HG02678 (cell line): Measurements from ENCODE around the gene USP12.

Source experiments
- ATAC-seq: cut with Tn5 transposase; IDR thresholded peaks from one replicate; pipeline ENCODE4 v1.9.1; 2021; ENCODE audit warnings: mild to moderate bottlenecking, moderate library complexity; ENCODE audit not compliant: unreplicated experiment

The USP12 gene

DNA sequence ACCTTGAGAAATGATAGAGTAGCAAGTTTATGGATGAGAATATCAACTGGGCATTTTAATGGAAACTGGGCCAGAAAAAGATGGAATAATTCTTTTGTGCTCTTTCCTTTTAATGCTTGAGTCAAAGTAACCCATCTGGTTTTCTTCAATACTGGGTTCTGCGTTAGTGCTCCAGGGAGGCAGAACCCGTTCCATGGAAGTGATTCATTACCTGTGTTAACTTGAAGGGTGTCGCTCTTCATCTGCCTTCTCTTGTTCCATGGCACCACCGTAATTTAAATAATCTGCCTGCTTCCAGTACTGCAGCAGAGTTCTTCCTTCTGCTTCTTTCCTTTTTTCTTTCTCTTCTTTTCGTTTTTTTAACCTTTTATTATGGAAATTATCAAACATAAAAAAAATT lies 14.7 kb upstream of the USP12 start:
- ATAC-seq = no peak

DNA sequence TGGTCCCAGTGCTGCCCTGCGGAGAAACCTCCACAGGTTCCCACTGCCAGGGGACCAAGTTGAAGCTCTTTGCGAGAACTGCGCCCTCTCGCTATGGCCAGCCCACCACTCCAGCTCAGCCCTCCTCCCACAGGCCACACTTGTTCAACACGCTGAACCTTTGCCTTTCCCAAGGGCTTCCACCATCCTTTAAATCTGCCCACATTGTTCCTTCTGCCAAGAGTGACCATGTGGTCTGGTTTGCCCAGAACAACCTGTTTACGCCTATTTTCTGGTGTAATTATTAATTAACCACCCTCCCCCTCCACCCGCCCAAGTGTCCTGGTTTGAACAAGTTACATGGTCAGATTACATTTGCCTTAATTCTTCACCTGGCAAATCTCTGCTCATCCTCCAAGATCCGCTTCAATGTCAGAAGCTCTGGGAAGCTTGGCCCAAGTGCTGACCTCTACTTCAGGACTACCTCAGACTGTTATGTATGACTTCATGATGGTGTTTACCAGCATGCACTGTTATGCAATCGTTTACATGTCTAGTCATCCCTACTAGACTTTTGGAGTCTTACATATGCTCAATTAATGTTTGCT lies 12.0 kb upstream of the USP12 start:
- no peak for ATAC-seq

DNA sequence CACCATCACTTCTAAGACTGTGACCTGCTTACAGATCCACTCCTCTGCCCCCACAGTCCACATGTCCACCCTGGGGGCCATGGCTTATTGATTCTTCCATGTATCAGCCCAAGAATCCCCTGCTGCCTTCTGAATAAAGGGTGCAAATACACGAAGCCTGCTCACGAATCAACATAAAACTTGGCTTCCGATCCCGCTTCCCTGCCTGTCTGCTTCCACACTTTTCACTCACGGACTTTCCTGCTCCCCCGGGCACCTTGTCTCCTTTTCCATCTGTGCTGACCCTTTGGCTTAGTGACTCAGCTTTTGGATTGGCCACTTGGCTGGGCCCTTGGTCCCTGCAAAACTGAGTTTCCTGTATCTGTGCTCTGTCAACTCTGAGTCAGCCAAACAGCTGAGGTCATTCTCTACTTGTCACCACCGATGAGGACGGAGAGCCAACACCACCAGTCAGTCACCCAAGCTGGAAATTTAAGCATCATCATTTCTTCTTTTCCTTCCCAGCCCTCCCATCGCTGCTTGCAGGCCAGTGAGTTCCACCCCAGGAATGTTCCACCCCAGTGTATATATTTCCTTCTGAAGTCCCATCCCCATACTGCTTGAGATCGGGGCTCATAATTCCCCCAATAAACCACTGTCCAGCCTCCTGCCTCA lies 11.4 kb upstream of the USP12 start:
- ATAC-seq = no peak

DNA sequence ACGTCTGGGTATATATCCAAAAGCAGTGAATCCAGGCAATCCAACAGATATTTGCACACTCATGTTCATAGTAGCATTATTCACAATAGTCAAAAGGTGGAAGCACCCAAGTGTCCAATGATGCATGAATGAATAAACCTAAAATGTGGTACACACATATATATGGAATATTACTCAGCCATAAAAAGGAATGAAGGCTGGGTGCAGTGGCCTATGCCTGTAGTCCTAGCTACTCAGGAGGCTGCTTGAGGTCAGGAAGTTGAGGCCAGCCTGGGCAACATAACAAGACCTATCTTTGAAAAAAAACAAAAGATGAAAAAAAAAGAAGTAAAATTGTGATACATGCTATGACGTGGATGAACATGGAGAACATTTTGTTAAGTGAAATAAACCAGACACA lies 10.4 kb upstream of the USP12 start:
- no peak for ATAC-seq

DNA sequence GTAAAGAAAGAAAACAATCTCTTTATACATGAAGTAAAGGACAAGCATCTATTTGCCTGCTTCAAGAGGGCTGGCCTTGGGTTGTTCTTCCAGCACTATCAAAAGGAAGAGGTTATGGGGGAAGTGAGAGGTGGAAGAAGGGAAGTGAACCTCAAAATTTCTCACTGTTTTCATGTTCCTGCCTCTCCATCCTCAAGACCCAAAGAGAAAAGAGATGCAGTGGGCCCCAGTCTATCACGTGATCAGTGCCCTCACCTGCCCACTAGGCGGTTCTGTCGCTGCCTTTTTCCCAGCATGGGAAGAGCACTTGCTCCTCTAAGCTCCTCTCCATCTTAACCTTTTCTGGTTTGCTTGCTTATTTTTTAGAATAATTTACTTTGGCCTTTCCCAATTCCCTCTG lies 6.2 kb upstream of the USP12 start:
- no peak for ATAC-seq

DNA sequence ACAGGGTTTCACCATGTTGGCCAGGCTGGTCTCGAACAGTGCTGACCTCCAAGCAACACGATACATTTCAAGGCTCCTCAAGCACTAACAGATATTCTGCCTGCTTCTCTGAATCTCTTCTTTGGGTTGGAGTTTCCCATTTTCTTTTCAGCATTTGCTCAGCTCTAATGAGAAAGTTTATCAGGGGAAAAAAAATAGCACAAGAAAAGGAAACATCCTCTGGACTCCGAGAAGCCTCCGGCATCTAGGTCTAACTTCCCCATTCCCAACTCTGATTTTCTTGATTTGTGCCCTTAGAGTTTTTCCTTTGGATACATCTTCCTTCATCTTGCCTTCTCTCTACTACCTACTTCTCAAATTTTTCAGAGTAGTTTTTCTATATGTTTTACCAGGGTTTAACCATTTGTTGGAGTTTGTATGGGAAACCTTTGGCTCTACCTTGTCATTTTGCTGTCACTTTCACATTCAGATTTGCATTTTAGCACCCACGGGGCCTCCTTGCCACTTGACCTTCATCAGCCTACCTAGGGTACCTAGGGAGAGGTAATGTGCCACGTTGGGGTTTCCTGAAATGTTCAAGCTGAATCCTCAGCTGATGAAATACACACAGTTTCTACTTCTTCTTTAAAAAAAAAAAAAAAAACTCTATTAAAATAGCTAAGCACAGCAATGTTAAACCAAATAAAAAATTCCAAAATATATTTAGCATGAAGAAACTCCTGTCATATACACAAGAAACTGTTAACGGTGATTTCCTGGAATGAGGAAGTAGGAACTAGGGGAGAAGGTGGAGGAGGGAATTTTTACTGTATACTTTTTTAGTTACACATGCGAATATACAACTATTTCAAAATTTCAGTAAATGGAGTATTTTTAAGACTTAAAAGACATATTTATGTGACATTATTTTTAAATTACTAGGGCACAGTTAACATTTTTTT lies 5.1 kb upstream of the USP12 start:
- no peak for ATAC-seq

DNA sequence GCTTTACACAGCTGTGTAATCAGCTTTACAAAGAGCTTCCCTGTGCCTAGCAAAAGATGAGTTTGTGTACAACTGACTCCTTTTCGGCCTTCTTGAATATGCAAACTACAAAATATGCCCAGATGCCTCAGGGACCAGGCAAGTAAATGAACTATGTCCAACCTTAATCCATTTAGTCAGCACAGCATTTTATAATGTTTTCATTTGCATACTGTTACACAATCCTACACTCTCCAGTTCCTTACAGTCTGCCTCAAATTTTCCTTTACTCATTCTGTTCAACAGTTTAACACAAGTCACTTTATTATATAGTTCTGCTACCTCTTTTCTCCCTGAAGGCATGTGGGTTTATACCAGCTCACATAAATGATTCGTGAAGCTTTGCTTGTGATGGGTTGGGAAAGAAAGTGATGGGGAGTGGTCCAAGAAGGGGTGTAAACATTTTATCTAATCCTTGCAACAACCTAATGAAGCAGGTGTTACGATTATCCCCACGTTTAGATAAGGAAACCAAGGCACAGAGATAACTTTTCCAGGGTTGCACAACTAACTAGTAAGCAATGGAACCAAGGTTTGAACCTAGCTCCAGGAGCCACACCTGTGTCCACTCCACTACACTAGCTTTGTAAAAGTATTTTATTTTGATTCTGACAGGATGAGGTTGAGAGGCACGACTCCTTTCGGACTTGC lies 3.3 kb upstream of the USP12 start:
- ATAC-seq = no peak

DNA sequence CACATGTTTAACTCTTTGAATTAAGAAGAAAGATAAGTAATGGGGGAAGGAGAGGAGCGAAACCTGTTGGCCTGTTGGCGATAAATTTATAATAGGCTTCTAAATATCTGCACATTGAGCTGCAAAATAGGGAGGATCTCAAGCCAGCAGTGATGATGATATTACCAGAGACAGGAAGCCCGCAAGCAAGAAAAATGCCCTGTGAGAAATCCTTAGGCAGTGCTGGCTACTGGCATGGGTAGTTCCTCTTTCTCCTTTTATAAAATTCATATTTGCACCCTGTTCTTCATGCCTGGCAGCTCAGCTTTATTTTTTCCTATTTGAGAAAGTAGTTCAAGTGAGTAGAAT lies 858 bp upstream of the USP12 start:
- ATAC-seq = no peak

DNA sequence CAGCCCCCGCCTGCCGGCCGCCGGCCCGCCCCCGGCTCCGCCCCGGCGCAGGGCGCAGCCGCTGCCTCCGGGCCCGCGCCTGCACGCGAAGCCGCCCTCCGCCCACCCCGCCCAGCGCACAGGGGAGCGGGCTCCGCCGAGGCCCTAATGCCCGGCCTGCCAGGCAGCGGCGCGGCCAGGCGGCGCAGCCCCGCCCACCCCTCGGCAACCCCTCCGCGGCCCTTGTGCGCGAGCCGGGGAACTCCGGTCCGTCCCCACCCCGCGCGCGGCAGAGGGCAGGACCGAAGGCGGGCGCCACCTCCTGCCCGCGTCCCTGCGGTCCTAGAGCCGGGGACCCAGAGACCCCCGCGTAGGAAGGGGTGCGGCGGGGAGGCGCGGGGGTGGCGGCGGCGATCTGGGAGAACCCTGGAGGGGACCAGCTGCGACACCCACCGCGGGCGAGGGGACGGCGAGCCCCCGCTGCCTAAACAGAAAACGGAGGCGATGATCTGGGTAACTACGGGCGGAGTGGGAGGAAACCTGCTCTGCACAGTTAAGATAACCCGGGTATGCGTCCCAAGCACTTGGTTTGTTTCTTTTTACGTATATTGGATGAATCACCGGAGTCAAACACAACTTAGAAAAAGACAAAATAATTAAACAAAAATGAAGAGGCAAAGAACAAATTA lies 350 bp upstream of the USP12 start:
- ATAC-seq = peak; percentile 83

DNA sequence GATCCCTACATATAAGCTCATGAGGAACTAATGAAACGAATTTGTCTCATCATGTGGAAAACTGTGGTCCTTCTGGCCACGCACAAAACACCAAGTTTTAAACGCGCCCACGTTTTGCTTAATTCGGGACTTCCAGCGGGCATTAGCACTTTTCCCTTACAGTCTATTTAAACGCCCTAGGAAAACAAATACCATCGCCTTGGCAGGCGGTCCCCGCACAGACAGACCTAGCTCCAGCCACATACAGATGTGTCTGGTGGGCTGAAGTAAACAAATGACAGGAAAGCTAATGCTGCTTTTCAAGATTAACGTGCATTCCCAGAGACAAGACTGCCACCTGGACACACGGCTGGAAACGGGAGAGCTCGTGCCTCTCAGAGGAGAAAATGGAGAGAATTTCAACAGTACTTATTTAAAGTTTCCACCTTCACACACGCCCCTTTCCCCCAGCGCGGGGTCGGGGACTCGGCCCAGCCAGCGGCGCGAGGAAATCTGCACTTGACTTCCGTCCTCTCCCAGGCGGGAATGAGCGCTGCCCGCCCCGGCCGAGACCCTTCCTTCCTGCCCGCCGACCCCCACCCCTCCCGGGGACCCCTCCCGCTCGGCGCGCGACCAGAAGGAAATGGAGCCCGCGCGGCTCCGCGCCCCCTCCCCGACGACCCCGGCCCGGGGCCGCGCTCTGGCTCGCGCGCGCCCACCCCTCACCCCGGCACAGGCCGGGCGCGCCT lies 931 bp downstream of the USP12 start:
- peak; percentile 3 for ATAC-seq

DNA sequence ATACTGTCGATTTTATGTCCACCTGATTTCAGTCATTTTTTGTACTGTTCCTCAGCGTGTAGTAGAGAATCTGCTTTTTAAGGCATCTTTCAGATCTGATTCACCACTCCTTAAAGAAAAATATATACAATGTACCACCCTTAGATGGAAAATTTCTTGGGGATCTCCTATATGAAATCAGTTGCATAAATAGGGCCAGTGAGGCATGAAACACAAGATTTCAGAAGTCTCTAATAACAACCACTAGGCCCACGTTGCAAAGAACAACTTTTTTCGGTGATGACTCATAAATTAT lies 1.4 kb downstream of the USP12 start:
- no peak for ATAC-seq

DNA sequence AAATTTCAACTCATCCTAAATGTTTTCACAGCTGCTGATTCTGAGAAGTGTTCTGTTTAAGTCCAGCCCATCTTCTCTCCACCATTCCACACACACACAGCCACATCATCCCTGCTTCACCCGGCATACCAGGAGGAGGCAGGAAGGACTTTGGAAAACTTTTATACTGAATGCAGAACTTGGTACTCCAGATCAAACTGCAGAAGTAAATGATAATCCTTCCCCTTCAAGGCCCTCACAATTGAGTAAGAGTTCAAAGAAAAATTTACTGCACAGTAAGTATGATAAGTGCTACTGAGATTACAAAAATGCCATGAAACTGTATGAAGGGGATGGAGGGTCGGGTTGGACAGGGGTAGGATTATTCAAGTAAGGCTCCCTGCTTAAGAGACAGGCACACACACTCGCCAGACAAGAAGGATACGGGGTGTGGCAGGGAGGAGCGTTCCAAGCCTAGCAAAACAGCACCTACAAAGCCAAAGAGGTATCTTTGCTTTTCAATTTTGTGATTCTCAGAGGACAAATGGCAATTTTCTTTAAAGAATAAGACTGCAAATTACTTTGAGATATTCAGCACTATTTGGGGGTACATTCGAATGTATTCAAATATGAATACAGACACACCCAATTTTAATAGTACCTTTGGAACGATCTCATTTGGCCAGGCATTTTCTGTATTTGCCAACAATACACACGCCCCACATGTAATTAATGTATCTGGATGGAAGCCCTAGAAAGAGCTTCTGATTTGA lies 2.5 kb downstream of the USP12 start:
- ATAC-seq = no peak

DNA sequence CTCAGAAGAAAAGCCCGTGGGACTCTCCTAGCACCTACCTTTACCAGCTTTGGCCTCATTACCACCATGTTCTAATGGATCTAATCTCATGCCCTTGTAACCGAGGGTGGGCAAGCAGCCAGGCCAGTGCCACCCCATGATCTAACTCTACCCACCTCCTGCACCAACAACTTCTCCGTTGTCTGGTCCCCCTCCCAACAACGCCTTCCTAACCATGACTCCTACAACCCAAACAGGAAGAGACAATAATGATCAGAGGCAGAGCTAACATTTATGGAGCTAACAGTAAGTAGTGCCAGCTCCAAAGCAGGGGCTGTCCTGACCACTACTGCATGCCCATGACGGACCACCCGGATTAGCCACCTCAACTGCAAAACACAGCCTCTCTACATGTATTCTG lies 3.5 kb downstream of the USP12 start:
- no peak for ATAC-seq

DNA sequence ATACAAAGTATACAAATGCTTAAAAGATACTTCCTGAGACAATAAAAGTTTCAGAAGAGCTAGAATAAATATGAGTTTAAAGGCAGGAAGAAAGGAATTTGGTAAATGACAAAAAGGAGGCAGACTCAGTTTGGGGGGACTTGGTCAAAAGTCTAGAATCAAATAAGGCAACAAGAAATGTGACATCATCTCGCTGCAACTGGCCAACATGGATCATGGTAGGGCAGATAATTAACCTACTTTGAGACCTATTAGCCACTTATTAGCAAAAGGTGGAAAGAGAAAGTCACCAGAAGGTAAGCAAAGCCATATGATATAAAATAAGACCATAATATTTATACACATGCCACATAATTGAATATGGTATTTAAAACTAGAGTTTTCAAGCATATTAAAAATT lies 5.3 kb downstream of the USP12 start:
- no peak for ATAC-seq

DNA sequence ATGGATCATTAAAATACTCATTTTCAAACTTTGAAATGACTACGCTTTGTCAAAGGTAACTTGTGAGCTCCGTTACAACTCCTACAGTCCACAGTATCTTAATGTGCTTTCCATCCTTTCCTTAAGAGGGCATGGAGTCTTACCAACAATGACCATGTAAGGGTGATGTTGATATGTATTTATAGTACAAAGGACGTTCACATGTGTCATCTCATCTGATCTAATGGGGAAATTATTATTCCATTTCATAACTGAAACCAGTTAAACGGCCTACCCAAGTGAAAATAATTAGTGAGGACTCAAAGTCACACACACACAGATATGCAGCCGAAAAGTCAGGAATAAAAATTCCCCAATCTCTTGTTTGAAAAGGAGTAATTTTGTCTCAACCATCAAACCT lies 9.6 kb downstream of the USP12 start:
- ATAC-seq = no peak

DNA sequence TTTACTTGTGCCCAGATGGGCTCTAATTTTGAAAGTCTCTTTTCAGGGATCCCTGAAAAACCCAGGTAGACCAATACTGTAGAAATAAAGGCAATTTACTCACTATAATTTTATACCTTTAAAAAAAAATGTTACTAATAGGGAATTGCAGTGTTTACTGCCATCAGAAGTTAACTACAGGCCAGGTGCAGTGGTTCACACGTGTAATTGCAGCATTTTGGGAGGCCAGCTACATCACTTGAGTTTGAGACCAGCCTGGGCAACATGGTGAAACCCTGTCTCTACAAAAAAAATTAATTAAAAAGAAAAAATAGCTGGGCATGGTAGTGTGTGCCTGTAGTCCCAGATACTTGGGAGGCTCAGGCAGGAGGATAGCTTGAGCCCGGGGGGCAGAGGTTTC lies 10.2 kb downstream of the USP12 start:
- ATAC-seq = no peak

DNA sequence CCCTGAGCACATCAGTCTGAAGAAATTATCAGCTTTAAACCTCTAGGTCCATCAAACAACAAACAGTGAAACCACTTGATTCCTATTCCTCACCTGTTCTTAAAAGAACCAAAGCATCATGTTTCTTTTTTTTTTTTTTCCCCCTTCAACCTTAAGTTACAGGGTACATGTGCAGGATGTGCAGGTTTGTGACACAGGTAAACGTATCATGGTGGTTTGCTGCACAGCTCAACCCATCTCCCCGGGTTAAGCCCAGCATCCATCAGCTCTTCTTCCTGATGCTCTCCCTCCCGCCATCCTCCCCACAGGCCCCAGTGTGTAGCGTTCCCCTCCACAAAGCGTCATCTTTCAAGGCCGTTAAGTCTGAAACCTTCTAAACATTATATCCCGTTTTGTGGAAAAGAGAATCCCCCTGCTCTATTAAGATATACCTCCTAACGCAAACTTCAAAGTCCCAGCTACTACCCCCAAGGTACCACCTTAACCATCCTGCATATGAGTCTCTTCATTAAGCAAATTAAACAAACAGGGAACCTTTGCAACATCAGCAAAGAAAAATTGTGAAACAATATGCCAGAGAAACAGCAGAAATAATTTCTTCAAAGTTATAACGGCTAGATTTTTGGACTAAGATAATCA lies 10.8 kb downstream of the USP12 start:
- no peak for ATAC-seq

DNA sequence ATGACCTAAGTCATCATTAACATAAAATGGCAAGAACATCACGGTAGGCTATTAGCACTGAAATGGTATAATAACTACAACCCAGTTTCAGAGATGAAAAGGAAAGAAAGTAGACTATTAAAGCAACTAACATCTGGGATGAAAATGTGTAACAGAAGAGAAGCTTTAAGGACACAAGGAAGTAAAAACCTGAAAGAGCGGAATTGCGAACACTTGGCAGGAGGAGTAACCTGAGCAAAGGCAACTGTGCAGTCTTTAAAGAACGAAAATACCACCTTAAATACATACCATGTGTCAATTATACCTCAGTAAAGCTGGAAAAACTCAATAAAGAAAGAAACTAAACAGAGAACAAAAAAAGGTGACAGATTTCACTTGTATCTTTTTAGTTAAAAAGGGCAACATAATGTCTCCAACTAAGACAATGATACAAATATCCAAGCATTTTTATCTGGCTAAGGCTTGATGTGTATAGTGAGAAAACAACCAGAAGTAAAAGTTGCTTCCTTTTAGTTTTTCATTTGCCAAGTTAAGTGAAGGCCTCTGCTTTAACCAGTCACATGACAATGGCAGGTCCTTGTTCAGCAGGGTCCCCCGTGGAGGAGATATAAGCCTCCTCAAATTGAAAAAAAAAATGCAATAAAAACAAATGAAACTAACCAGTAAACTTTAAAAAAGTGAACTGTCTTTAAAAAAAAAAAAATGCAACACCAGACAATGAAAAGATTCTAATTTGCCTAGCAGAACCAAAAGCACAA lies 11.6 kb downstream of the USP12 start:
- ATAC-seq = no peak

DNA sequence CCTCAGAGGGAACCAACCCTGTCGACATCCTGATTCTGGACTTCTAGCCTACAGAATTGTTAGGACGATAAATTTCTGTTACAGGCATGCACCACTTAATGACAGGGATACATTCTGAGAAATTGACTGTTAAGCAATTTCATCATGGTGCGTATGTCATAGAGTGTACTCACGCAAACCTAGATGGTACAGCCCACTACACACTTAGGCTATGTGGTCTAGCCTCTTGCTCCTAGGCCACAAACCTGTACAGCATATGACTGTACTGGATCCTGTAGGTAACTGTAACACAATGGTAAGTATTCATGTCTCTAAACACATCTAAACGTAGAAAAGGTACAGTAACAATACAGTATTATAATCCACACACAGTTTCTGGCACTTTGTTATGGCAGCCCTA lies 13.3 kb downstream of the USP12 start:
- ATAC-seq = no peak
